Left lung (tissue), 10 donors: ENCODE data around the gene CCDC27. TPM values are rescaled to one million over a fixed set of nuclear protein-coding genes. Genes with fewer than 3 reads are reported as not detected.
"Not testable (repeated sequence)": the region's sequence is repeated elsewhere in the genome, so short reads cannot be mapped to it uniquely, and the experiment has no call there.

Source experiments
- ATAC-seq: fragments of 200-7000 bp; cut with Tn5 transposase; one replicate; pipeline ENCODE4 v1.9.1; 2020; ENCODE audit warnings: moderate library complexity
- DNase-seq, 4 donors: peaks; one replicate each; pipeline ENCODE4 v3.0.0-alpha.2; 2013 to 2020
- H3K27ac ChIP-seq, 2 donors: fragments of 200-600 bp; sonication (generic) in 1 of 2; one replicate each; pipeline versions ENCODE4 v1.5.0 to v1.8.0; 2020 to 2021
- H3K27me3 ChIP-seq, 2 donors: fragments of 200-600 bp; sonication (generic) in 1 of 2; one replicate each; pipeline versions ENCODE4 v1.5.0 to v1.8.0; 2020 to 2021
- H3K36me3 ChIP-seq, 2 donors: fragments of 200-600 bp; sonication (generic) in 1 of 2; one replicate each; pipeline versions ENCODE4 v1.5.0 to v1.8.0; 2020 to 2021
- H3K4me1 ChIP-seq, 2 donors: fragments of 200-600 bp; one replicate each; pipeline ENCODE4 v1.8.0; 2021
- H3K4me3 ChIP-seq, 2 donors: fragments of 200-600 bp; sonication (generic) in 1 of 2; one replicate each; pipeline versions ENCODE4 v1.5.0 to v1.8.0; 2020 to 2021; ENCODE audit warnings: mild to moderate bottlenecking in 1 of 2
- H3K9me3 ChIP-seq, 2 donors: fragments of 200-600 bp; sonication (generic) in 1 of 2; one replicate each; pipeline versions ENCODE4 v1.5.0 to v1.8.0; 2020 to 2021
- CTCF ChIP-seq, 2 donors: fragments of 200-600 bp; sonication (generic) in 1 of 2; IDR thresholded peaks; one replicate each; pipeline versions ENCODE4 v1.5.0 to v1.8.0; 2021; ENCODE audit warnings: antibody characterized with exemption in 2 of 2
- intact Hi-C, 2 donors: fragments of 100-400 bp; cut with DNase I; formaldehyde crosslinking; loops; one replicate each; pipeline versions ENCODE4 v1.11.2 to v1.14.2; 2022
- polyA plus RNA-seq, 6 donors: library from polyadenylated mRNA; unstranded; fragments of 120-200 nt; gene quantifications; one replicate each; pipeline ENCODE4 v1.2.1, GENCODE V29; 2013; ENCODE audit not compliant: insufficient read length in 6 of 6
- total RNA-seq, 2 donors: library from RNA; stranded (reverse); fragmentation: NEBNext Ultra II Directional; extraction: Animal tissue kit (Norgen Biotek cat#: 25700); gene quantifications; one replicate each; pipeline ENCODE4 v1.2.1, GENCODE V29; 2021
- donor health status: DM: no; HTN: yes; CAD: no.
- donor health status: DM: no; HTN: no; CAD: no.

CCDC27 gene
- total and polyA plus RNA-seq, 8 donors = 0.17 to 0.31 (median 0.25) TPM; not detected in 2

DNA sequence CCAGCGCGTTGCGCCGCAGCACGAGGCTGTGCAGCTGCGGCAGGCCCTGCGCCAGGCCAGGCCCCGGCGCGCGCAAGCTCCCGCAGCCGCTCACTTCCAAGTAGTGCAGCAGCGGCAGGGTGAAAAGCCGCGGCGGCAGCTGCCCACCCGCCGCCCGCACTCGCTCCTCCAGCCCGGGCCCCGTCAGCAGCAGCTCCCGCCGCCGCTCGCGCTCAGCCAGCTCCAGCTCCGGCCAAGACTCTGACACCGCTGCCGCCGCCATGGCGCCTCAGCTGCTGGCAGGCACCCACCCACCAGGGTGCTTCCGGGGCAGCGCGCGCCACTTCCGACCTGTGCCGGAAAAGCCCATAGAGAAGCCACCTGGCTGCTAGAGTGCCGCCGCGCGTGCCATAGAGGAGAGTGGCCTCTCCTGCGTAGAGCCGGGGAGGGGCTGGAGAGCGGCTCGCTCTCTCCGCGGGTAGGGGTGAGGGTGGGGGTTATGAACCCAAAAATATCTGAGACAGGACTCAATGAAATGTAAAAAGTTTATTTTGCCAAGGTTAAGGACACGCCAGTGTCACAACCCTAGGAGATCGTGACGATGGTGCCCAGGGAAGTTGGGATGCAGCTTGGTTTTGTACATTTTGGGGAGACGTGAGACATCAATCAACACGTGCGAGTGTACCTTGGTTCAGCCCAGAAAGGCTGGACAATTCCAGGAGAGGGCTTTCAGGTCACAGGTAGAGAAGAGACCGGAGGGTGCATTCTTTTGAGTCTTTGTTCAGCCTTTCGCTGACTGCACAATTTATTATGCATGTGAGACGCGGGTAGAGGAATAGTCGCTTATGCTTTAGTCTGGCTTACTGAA lies 44.2 kb downstream of the CCDC27 start, which contains the start of gene LRRC47:
LRRC47 (minus strand) TSS at position 284 of the 847 bp plus-strand sequence; CDS start at position 262, 22 bp downstream.
- intact Hi-C loops = no loop called here
- H3K27me3 ChIP-seq = peaks cover 0 to 11% of the 10 kb centered on the region in 2 donors
- peak in 1 of 2 donors; percentile 14 for TF ChIP-seq CTCF (IDR thresholded peaks at IDR 0.05)
- H3K4me1 ChIP-seq = peaks cover 23 to 39% of the 10 kb centered on the region in 2 donors
- H3K36me3 ChIP-seq = no peaks in the 10 kb centered on the region
- peak within 1 kb of the TSS; percentile 90 to 97 for H3K4me3 ChIP-seq
- ATAC-seq (peak; percentile 100), DNase-seq (peak; percentile 88 to 100 (median 94))
- peak within 1 kb of the TSS; percentile 31 to 73 for H3K27ac ChIP-seq
- no peaks in the 10 kb centered on the region for H3K9me3 ChIP-seq

DNA sequence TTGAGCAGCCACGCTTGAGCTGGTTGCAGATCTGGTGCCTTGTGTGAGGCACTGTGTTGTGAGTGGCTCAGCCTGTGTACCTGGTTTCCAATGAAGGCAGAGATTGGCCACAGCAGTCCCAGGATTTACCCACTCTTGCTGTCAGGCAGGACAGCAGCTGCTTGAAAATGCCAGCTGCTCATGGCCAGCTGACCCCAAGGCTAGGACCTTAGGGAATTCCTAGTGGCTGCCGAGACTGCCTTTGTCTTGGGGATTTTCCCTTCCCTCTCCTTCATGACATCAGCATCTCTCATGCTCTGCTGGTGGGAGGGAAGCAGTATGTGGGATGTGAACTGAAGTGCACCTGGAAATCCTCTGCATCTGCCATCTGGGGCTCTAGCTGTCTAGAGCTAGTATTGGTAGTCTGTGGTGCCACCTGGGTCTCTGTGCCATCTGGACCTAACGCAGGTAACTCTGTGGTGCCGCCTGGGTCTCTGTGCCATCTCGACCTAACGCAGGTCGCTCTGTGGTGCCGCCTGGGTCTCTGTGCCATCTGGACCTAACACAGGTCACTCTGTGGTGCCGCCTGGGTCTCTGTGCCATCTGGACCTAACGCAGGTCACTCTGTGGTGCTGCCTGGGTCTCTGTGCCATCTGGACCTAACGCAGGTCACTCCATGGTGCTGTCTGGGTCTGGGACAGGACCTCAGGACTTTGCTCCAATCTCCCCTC lies 47.9 kb downstream of the CCDC27 start:
- Histone ChIP-seq H3K9me3 (no peaks in the 10 kb centered on the region), H3K36me3 (no peaks in the 10 kb centered on the region), H3K4me3 (no peak overlapping the region), H3K27me3 (peaks cover 0 to 20% of the 10 kb centered on the region in 2 donors), H3K4me1 (peaks cover 6 to 16% of the 10 kb centered on the region in 2 donors), H3K27ac (no peak overlapping the region)
- intact Hi-C loops = no loop called here
- no peak for TF ChIP-seq CTCF (IDR thresholded peaks at IDR 0.05)
- ATAC-seq (no peak), DNase-seq (no peak)

DNA sequence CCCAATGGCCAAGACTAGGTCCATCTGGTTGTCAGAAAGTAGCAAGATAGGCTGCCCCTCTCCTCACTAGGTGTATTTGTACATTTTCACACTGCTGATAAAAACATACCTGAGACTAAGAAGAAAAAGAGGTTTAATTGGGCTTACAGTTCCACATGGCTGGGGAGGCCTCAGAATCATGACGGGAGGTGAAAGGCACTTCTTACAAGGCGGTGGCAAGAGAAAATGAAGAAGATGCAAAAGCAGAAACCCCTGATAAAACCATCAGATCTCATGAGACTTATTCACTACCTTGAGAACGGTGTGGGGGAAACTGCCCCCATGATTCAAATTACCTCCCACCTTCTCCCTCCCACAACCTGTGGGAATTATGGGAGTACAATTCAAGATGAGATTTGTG lies 48.5 kb downstream of the CCDC27 start:
- H3K27ac ChIP-seq, H3K4me3 ChIP-seq, H3K36me3 ChIP-seq, H3K9me3 ChIP-seq, H3K4me1 ChIP-seq, intact Hi-C loops, ATAC-seq, DNase-seq: not testable (repeated sequence)
- peaks cover 0 to 20% of the 10 kb centered on the region in 2 donors for H3K27me3 ChIP-seq

GRCh38 chr1:3803905-3804626 lies 51.8 kb downstream of the CCDC27 start:
- H3K9me3 ChIP-seq = no peaks in the 10 kb centered on the region
- no peak for TF ChIP-seq CTCF (IDR thresholded peaks at IDR 0.05)
- no peaks in the 10 kb centered on the region for H3K4me1 ChIP-seq
- intact Hi-C loops = no loop called here
- H3K4me3 ChIP-seq = no peak overlapping the region
- H3K36me3 ChIP-seq = no peaks in the 10 kb centered on the region
- no peak for DNase-seq
- ATAC-seq = no peak
- no peak overlapping the region for H3K27ac ChIP-seq
- peaks cover 0 to 20% of the 10 kb centered on the region in 2 donors for H3K27me3 ChIP-seq

DNA sequence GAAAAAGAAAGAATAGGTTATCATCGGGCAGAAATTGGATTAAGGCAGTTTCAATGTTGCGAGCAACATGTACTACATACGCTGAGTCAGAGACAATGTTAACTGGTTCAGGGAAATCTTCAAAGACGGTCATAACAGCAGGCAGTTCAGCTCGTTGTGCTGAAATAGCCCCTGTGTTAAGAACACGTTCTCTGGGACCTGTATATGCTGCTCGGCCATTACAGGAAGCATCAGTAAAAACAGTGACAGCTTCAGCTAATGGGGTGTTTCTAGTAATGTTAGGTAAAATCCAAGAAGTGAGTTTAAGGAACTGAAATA lies 52.3 kb downstream of the CCDC27 start:
- ATAC-seq = not testable (repeated sequence)

More for the DNA sequence above, 52.3 kb downstream of the CCDC27 start:
- DNase-seq, H3K27ac ChIP-seq, H3K4me3 ChIP-seq, H3K4me1 ChIP-seq, H3K36me3 ChIP-seq, H3K9me3 ChIP-seq, intact Hi-C loops: not testable (repeated sequence)
- peaks cover 0 to 20% of the 10 kb centered on the region in 2 donors for H3K27me3 ChIP-seq
